Middle frontal gyrus (tissue), 1 donor: Measurements from ENCODE around the gene PRSS56.
"Not testable (repeated sequence)": the region's sequence is repeated elsewhere in the genome, so short reads cannot be mapped to it uniquely, and the experiment has no call there.

Source experiments
- DNase-seq: peaks from one replicate; pipeline ENCODE4 v3.0.0-alpha.2; 2015; ENCODE audit warnings: low spot score; ENCODE audit errors: extremely low spot score

The PRSS56 gene

GRCh38 chr2:232525199-232525598 is 5.0 kb downstream of the PRSS56 start:
- no peak for DNase-seq

GRCh38 chr2:232525791-232526371 is 5.7 kb downstream of the PRSS56 start, which contains the start of gene CHRND:
TSS of gene CHRND (plus strand) at chr2:232526160. CDS start at chr2:232526216, 56 bp downstream.
- DNase-seq = no peak

- DNase-seq = no peak
Measured at GRCh38 chr2:232526372-232526941, 6.3 kb downstream of the PRSS56 start.

- no peak for DNase-seq
Measured at GRCh38 chr2:232527905-232528470, 7.8 kb downstream of the PRSS56 start.

- DNase-seq = no peak
Measured at GRCh38 chr2:232528746-232529460, 8.7 kb downstream of the PRSS56 start.

GRCh38 chr2:232529806-232530547 is 9.8 kb downstream of the PRSS56 start:
- DNase-seq = no peak

GRCh38 chr2:232530626-232531260 is 10.6 kb downstream of the PRSS56 start:
- DNase-seq = no peak

- DNase-seq = no peak
Measured at GRCh38 chr2:232532419-232532818, 12.2 kb downstream of the PRSS56 start.

GRCh38 chr2:232532821-232533220 is 12.6 kb downstream of the PRSS56 start:
- not testable (repeated sequence) for DNase-seq

GRCh38 chr2:232533944-232534710 is 13.9 kb downstream of the PRSS56 start:
- no peak for DNase-seq

- DNase-seq = no peak
Measured at GRCh38 chr2:232534940-232535651, 14.9 kb downstream of the PRSS56 start.

- no peak for DNase-seq
Measured at GRCh38 chr2:232535761-232536530, 15.8 kb downstream of the PRSS56 start.

- no peak for DNase-seq
Measured at GRCh38 chr2:232537079-232537478, 16.9 kb downstream of the PRSS56 start.

GRCh38 chr2:232537499-232537898 is 17.3 kb downstream of the PRSS56 start:
- no peak for DNase-seq

- no peak for DNase-seq
Measured at GRCh38 chr2:232538671-232539070, 18.5 kb downstream of the PRSS56 start.

- DNase-seq = no peak
Measured at GRCh38 chr2:232539298-232540231, 19.4 kb downstream of the PRSS56 start, which contains the start of gene CHRNG. TSS of gene CHRNG (plus strand) at chr2:232539692. CDS start at chr2:232539748, 56 bp downstream.

GRCh38 chr2:232540441-232541041 is 20.4 kb downstream of the PRSS56 start:
- no peak for DNase-seq
